Ishikawa (cell line): ENCODE data around the gene TMCC1.

Experiments
- NFIC ChIP-seq: IDR thresholded peaks from 2 replicates; pipeline ENCODE4 v1.6.1; 2012
- TAF1 ChIP-seq: IDR thresholded peaks from 2 replicates; pipeline ENCODE4 v1.6.1; 2012; ENCODE audit warnings: low read depth, mild to moderate bottlenecking
- TF ChIP-seq, protein P1 (sequence below): IDR thresholded peaks from 2 replicates; pipeline ENCODE4 v1.6.1; 2012; ENCODE audit warnings: low read depth, mild to moderate bottlenecking
- TF ChIP-seq, protein P2 (sequence below): IDR thresholded peaks from 2 replicates; pipeline ENCODE4 v1.6.1; 2012

- TF ChIP-seq TAF1 (no peak), NFIC (no peak)
- TF ChIP-seq, protein P1, sequence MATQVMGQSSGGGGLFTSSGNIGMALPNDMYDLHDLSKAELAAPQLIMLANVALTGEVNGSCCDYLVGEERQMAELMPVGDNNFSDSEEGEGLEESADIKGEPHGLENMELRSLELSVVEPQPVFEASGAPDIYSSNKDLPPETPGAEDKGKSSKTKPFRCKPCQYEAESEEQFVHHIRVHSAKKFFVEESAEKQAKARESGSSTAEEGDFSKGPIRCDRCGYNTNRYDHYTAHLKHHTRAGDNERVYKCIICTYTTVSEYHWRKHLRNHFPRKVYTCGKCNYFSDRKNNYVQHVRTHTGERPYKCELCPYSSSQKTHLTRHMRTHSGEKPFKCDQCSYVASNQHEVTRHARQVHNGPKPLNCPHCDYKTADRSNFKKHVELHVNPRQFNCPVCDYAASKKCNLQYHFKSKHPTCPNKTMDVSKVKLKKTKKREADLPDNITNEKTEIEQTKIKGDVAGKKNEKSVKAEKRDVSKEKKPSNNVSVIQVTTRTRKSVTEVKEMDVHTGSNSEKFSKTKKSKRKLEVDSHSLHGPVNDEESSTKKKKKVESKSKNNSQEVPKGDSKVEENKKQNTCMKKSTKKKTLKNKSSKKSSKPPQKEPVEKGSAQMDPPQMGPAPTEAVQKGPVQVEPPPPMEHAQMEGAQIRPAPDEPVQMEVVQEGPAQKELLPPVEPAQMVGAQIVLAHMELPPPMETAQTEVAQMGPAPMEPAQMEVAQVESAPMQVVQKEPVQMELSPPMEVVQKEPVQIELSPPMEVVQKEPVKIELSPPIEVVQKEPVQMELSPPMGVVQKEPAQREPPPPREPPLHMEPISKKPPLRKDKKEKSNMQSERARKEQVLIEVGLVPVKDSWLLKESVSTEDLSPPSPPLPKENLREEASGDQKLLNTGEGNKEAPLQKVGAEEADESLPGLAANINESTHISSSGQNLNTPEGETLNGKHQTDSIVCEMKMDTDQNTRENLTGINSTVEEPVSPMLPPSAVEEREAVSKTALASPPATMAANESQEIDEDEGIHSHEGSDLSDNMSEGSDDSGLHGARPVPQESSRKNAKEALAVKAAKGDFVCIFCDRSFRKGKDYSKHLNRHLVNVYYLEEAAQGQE = no peak
- TF ChIP-seq, protein P2, sequence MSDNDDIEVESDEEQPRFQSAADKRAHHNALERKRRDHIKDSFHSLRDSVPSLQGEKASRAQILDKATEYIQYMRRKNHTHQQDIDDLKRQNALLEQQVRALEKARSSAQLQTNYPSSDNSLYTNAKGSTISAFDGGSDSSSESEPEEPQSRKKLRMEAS = no peak
These were observed 24.6 kb downstream of the TMCC1 start for GRCh38 chr3:129868912-129869311.
